GM21360 (cell line): ENCODE results near the gene C2orf72.
"Not testable (repeated sequence)": the region's sequence is repeated elsewhere in the genome, so short reads cannot be mapped to it uniquely, and the experiment has no call there.

Experiments
- ATAC-seq: cut with Tn5 transposase; IDR thresholded peaks from one replicate; pipeline ENCODE4 v1.9.1; 2021; ENCODE audit warnings: mild to moderate bottlenecking, moderate library complexity; ENCODE audit not compliant: unreplicated experiment

Gene C2orf72

GRCh38 chr2:231013820-231014219 lies 23.5 kb upstream of the C2orf72 start:
- no peak for ATAC-seq

- ATAC-seq = no peak
Observed at GRCh38 chr2:231015478-231015877, 21.8 kb upstream of the C2orf72 start.

GRCh38 chr2:231015926-231016325 lies 21.4 kb upstream of the C2orf72 start:
- ATAC-seq = no peak

- ATAC-seq = no peak
Observed at GRCh38 chr2:231016566-231017230, 20.6 kb upstream of the C2orf72 start.

DNA sequence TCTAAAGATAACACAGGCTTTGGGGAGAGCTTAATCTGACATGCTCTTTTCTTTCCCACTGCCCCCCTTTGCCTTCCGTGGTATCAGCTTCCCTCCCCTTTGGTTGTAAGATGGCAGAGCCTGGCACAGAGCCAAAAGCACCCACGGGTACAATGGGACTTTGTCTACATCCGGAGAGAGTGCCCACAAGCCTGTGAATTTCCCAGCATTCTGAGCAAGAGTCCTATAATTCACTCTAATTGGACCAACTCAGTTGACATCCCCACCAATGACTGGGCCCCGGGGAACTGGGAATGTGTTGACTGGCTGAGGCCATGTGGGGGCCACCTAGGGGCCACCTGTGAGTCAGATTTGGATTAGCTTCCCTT lies 20.1 kb upstream of the C2orf72 start:
- ATAC-seq = no peak

GRCh38 chr2:231018184-231018583 lies 19.1 kb upstream of the C2orf72 start:
- ATAC-seq = no peak

DNA sequence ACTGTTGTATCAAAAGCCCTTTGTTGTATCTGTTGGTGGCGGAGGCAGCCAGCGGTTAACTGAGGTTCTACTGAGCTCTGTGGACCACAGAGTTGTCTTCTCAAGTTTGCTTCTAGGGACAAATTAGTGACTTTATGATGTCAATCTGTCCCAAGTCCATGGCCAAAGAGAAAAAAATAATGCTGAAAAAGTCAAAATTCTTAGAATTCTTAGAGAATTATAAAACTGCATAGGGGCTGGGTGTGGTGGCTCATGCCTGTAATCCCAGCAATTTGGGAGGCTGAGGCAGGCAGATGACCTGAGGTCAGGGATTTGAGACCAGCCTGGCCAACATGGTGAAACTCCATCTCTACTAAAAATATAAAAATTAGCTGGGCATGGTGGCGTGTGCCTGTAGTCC lies 12.3 kb upstream of the C2orf72 start:
- not testable (repeated sequence) for ATAC-seq

GRCh38 chr2:231028889-231029288 lies 8.4 kb upstream of the C2orf72 start:
- no peak for ATAC-seq

GRCh38 chr2:231029563-231029962 lies 7.8 kb upstream of the C2orf72 start:
- no peak for ATAC-seq

GRCh38 chr2:231030725-231031124 lies 6.6 kb upstream of the C2orf72 start:
- no peak for ATAC-seq

- no peak for ATAC-seq
Observed at GRCh38 chr2:231032575-231033140, 4.7 kb upstream of the C2orf72 start.

- ATAC-seq = no peak
Observed at GRCh38 chr2:231033147-231034132, 3.9 kb upstream of the C2orf72 start.

DNA sequence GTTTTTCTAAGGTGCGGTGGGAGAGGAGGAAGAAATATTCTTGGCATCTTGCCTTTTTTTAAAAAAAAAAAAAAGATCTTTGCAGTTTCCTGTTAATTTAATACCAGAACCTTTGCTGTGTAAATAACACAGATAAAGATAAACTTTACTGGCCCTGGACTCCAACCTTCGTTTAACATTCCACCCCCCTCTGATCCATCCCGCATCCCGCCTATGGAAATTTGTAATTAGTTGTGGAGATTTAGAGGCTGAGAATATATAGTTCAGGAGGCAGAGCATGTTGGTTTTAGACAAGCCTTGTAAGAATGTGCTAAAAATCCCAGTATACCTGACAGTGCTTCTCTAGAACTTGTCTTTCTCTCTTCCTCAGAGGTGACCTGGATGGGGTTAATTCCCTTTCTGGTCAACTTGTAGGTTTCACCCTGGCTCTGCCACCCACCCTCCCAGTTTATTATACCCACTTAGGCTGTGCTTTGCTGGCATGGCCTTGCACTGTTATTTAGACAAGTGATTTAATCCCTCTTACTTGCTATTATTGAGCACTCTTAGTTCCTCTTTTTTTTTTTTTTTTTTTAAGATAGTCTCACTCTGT lies 2.9 kb upstream of the C2orf72 start:
- ATAC-seq = no peak

GRCh38 chr2:231036131-231036530 lies 1.2 kb upstream of the C2orf72 start:
- no peak for ATAC-seq

DNA sequence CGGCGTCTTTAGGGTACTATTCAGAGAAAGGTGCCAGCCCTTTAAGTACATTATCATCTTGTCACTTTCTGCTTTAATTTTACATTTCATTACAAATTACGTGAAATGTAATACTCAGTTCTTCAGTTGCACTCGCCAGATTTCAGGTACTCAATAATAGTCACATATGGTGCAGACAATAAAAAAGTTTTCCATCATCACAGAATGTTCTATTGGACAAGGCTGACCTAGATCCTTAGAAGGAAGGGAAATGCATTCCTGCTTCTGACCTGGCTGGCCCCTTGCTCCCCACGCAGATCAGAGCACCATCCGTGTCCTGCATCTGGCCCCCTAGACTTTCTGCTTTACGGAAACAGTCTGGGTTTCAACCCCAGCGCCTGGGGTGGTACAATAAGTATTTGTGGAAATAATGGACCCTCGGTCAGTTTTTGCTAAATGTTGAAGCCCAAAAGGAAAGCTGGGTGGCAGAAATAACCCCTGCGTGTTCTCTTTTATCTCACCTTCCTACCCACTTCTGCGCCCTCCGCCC lies 681 bp upstream of the C2orf72 start:
- no peak for ATAC-seq

GRCh38 chr2:231037731-231038482 lies 584 bp downstream of the C2orf72 start:
- no peak for ATAC-seq

DNA sequence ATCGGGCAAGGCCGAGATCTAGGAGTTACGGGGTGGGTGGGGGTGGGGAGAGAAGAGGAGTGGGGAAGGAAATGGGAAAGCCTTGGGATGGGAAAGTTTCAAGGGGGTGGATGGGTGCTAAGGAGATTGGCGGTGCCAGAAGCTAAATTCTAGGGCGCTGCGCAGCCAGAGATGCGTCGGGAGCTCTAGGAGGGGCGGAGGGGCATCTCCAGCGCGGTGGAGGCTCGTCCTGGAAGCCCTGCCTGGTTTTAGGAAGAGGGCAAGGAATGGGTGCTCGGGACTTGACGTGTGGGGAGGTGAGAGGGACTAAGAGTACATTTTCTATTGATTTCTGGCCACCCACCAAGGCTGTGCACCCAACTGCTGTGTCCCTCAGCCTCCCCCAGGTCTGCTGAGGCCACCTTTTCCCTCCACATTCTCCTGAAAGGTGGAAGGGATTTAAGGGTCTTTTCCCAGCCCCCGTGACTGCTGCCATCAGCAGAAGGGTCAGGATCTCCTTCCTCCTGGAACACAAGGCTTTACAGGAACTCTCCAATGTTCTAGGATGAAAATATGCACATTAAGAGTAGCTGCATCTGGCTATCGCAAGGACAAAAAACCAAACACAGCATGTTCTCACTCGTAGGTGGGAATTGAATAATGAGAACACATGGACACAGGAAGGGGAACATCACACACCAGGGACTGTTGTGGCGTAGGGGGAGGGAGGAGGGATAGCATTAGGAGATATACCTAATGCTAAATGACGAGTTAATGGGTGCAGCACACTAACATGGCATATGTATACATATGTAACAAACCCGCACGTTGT lies 1.4 kb downstream of the C2orf72 start:
- ATAC-seq = no peak

DNA sequence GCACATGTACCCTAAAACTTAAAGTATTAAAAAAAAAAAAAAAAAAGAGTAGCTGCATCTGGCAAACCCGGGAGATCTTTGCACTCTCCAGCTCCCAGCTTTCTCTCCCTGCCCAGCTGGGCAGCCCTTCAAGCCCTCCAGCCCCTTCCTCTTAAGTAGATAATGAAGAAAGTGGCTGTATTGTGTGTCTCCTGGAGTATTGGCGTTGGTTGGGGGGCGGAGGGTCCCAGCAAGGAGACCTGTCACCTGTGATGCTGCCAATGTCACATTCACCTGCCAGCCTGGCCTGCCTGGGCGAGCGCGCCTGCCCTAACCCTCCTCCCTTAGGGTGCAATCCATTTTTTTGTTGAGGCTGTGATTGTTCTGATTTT lies 2.0 kb downstream of the C2orf72 start:
- ATAC-seq = no peak

- no peak for ATAC-seq
Observed at GRCh38 chr2:231039821-231040364, 2.6 kb downstream of the C2orf72 start.
